ENCODE measurements around the gene SH3TC2. TPM values are rescaled to one million over a fixed set of nuclear protein-coding genes. Genes with fewer than 3 reads are reported as not detected.

Gene SH3TC2
- total RNA-seq, 1 experiment from 2014 or later, result 2.9 TPM

DNA sequence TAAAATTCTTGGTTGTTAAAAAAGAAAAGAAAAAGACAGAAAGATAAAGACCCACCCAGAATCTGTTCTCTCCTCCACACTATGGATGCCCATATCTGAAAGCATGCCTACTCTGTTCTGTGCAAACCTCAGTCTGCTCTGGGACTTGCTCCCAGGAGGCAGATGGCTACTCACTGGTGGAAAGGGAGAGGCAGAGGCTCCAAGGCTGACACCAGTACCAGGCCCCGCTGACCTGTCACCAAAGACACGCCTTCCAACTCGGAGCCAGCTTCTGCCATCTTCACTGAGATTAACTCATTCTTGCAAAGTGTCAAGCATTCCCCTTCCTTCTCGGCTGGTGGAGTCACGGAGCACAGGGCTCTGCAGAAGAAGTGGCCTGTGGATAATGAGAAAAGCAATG, 21.6 kb downstream of the SH3TC2 start:
- Histone ChIP-seq H3K9me3 (no peaks in the 10 kb centered on the region), H3K27me3 (no peaks in the 10 kb centered on the region), H3K36me3 (no peaks in the 10 kb centered on the region), H3K4me3 (no peak overlapping the region)
- no peak for DNase-seq

DNA sequence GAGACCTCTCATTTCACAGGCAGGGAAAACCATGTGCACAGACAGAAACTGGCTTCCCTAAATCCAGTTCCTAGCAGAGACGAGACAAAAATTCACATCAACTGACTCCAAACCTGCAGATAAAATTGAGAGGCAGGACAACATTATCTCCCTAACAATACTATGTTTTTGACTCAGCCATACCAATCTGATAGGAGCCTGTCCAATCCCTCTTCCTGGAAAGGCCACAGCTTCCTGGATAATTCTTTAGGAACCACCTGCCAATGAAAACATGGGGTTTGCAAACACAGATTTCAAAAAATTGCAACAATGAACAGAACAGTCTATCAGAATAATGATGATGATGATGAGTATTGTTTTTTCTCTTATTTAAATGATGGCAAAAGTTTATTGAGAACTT, 22.4 kb downstream of the SH3TC2 start:
- Histone ChIP-seq H3K36me3 (no peaks in the 10 kb centered on the region), H3K27me3 (no peaks in the 10 kb centered on the region), H3K4me3 (no peak overlapping the region), H3K9me3 (no peaks in the 10 kb centered on the region)
- peak; percentile 19 for DNase-seq

DNA sequence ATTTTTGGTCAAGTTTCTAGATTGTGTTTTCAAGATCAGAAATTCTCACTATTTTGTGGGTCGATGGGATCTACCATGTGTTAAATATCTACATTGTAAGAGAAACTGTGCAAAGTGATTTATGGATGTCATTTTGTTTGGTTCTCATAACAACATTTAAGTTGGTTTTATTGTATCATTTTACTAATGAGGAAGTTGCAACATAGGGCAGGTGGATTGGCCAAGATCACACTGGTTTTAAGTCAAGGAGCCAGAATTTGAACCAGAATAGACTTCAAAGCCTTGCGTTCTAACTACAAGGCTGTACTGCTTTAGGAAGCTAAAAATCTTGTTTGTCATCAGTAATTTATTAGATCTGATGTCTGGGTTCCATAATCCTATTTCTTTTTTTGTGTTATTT, 23.4 kb downstream of the SH3TC2 start:
- no peak overlapping the region for H3K4me3 ChIP-seq
- no peak for DNase-seq
- H3K9me3 ChIP-seq, result no peaks in the 10 kb centered on the region
- H3K27me3 ChIP-seq, result no peaks in the 10 kb centered on the region
- H3K36me3 ChIP-seq, result no peaks in the 10 kb centered on the region

DNA sequence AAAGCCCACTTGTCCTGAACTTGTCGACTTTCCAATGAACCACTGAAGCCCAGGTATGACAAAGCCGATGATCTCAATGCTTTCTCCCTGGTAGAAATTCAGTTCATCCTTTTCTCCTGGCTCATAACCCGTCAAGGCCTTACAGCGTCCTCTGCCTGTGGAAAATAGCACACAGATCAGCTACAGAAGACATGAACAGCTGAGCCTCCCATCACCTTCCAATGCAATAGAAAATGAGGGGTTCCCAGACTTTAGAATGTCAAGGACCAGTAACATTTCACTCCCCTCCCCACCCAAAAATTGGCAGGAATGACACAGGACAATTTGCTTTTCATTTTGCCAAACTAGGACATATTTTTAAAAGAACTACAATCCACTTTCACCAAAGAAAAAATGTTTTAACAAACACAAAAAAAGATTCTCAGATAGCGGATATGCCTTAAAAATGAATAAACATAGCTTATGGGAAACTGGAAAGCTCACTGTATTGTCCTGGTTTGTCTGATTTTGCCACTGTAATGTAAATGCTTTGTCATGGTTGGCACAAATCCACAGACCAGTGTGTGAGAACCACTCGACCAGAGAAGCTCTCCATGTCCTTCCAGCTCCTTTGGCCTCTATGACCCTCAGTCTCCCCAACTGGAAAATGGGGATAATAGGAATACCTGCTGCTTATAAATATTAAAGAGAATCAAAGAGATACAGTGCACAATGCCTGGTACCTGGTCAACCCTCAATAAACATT, 24.4 kb downstream of the SH3TC2 start:
- no peak for DNase-seq
- H3K4me3 ChIP-seq, result no peak overlapping the region
- H3K27me3 ChIP-seq, result no peaks in the 10 kb centered on the region
- H3K36me3 ChIP-seq, result no peaks in the 10 kb centered on the region
- no peaks in the 10 kb centered on the region for H3K9me3 ChIP-seq

DNA sequence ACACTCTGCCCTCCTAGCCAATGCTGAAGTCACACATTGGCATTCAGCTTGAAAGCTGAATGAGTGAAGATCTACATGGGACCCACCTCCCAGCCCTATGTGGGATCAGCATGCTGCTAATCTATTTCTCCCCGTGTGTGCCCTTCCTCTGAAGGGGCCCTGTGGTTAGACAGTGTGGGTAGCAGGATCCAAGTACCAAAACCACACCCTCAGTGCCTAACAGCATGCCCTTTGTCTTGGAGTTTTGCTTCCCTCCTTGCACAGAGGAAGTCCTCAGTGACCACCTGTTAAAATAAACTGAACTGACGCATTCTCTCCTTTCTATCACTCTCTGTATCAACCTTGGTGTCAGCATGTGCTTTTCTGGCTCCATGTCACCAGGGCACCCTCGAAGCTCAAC, 25.0 kb downstream of the SH3TC2 start:
- Histone ChIP-seq H3K36me3 (no peaks in the 10 kb centered on the region), H3K4me3 (no peak overlapping the region), H3K27me3 (no peaks in the 10 kb centered on the region), H3K9me3 (no peaks in the 10 kb centered on the region)
- no peak for DNase-seq

DNA sequence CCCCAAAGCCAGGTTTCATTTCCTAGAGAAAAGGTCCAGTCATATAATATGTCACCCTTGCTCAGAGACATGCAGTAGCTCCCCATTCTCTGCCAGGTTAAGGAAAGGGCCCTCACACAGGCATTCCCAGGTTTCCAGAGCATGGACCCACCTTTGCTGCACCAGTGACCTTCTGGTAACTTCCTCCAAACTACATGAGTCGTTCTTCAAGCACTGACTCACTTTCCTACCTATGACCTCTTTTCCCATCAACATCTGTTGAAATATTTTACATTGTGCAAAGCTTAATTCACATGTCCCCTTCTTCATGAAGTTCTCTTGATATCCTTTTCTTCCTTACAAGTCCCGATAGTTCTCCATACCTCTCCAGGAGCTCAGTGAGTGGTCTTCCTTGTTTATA, 25.9 kb downstream of the SH3TC2 start:
- H3K36me3 ChIP-seq, result no peaks in the 10 kb centered on the region
- H3K27me3 ChIP-seq, result no peaks in the 10 kb centered on the region
- H3K9me3 ChIP-seq, result no peaks in the 10 kb centered on the region
- DNase-seq, result no peak
- H3K4me3 ChIP-seq, result no peak overlapping the region

DNA sequence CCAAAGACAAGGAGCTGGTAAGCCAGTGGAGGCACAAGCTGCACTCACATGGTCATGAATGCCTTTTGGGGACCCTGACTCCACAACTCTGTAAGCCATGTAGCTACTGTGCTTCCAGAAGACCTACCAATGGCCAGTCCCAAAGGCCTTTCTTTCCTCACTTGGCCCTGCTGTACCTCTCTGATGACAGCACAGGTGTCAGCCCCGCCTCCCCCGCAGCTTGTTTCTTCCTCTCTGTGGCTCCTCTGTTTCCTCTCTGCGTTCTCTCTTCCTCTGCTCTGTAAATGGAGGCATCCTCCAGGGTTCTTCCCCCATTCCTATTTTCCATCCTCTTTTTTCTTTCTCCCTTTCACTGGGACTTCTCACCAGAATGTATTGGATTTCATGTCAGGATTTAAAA, 26.7 kb downstream of the SH3TC2 start:
- Histone ChIP-seq H3K27me3 (no peaks in the 10 kb centered on the region), H3K9me3 (no peaks in the 10 kb centered on the region), H3K36me3 (no peaks in the 10 kb centered on the region), H3K4me3 (no peak overlapping the region)
- DNase-seq, result no peak

DNA sequence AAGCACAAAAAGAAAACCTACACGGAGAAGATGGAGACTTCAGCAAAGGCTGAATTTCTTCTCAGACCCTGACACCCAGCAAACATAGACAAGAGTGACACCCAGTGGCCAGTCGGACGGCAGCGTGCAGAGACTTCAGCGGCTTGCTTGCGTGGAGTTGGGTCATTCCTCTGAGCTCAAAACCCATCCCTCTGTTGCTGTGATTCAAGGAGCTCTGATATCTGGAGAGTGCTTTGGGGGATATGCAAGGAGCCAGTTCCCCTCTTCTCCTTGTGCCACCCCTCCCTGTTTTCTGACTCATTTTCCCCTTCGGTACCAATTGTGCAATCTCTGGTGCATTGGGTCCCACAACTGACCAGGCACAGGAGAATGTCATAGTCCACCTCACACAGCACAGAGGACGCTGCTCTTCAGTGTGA, 27.5 kb downstream of the SH3TC2 start:
- Histone ChIP-seq H3K4me3 (no peak overlapping the region), H3K36me3 (no peaks in the 10 kb centered on the region), H3K27me3 (no peaks in the 10 kb centered on the region), H3K9me3 (no peaks in the 10 kb centered on the region)
- peak; percentile 76 for DNase-seq

DNA sequence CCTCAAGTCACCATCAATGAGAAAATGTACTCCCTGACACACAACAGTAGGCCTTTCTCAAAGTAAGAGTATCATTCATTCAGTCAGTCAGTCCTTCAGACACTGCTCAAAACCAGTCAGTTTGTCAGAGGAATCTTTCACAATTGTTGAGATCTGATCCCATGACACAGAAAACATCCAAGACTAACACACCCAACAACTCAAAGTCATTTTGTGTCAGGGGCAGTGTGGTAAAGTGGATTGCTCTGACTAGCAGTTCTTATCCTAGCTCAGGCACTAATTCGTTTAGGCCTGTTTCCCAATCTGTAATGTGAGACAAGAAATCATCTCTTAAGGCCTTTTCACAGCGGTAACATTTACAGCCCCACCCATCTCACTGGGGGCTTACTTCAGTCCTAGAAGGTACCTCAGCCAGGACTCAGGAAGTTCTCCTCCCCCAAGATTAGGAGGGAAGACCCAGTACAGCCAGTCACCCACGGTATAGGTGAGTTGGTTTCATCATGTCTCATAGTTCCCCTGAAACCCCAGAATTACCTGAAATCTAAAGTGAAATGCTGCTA, 31.9 kb downstream of the SH3TC2 start:
- Histone ChIP-seq H3K9me3 (no peaks in the 10 kb centered on the region), H3K27me3 (no peaks in the 10 kb centered on the region), H3K4me3 (no peak overlapping the region), H3K36me3 (no peaks in the 10 kb centered on the region; the same call in 1 of the 2 replicates)
- no peak for DNase-seq

DNA sequence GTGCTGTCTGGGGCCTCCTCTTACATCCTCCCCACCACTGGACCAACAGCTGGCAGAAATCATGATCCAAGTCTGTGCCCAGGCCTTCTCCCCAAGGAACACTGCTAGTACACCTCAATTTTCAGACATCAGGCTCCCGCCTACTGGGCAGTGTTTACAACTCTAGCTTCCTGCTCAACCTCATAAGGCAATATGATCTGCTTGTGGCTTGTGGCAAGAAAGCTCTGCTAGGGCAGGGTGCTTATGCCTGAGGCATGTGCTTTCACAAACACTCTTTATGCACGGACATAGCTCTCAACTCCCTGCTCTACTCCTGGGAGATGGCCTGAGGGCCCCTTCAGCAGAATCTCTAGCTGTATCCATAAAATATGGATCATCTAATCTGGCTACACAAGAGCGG, 32.5 kb downstream of the SH3TC2 start:
- Histone ChIP-seq H3K36me3 (no peaks in the 10 kb centered on the region; the same call in 1 of the 2 replicates), H3K4me3 (no peak overlapping the region), H3K27me3 (no peaks in the 10 kb centered on the region), H3K9me3 (no peaks in the 10 kb centered on the region)
- no peak for DNase-seq

DNA sequence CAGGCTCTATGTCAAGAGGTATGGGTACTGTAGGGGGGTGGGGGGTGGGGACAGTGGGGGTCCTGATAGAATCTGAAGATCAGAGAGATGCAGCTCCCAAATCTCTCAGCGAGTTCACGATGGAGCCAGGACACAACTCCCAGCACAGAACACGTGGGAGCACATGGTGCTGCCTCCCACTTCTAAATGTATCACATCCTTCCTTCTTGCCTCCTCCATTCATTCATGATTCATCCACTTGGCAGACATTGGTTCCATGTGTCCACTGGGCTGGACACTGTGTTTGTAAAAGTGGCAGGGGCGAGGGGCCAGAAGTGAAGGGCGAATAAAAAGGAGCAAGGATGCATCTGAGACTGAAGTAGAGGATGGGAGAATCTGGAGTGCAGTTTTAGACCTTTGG, 33.9 kb downstream of the SH3TC2 start:
- Histone ChIP-seq H3K36me3 (no peaks in the 10 kb centered on the region; the same call in 1 of the 2 replicates), H3K4me3 (no peak overlapping the region), H3K27me3 (no peaks in the 10 kb centered on the region), H3K9me3 (no peaks in the 10 kb centered on the region)
- peak; percentile 45 for DNase-seq

DNA sequence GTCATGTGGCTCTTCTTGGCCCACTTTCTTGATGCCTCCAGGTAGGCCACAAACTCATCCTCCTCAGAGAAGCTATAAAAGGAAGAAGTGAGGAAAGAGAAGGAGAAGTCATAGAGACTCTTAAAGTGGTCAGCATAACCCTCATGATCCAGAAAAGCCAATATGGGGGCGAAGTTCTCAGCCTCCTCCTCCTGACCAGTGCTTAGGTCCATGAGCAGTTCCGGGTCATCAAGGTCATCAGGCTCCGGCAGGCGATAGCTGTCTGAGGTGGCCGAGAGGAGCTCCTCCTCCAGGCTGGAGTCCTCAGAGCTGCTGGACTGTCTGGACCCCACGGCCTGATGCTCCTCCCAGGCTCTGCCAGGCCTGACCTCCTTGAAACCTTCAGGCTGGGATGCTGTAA, 34.7 kb downstream of the SH3TC2 start:
- Histone ChIP-seq H3K27me3 (no peaks in the 10 kb centered on the region), H3K36me3 (no peaks in the 10 kb centered on the region; the same call in 1 of the 2 replicates), H3K4me3 (no peak overlapping the region), H3K9me3 (no peaks in the 10 kb centered on the region)
- no peak for DNase-seq

DNA sequence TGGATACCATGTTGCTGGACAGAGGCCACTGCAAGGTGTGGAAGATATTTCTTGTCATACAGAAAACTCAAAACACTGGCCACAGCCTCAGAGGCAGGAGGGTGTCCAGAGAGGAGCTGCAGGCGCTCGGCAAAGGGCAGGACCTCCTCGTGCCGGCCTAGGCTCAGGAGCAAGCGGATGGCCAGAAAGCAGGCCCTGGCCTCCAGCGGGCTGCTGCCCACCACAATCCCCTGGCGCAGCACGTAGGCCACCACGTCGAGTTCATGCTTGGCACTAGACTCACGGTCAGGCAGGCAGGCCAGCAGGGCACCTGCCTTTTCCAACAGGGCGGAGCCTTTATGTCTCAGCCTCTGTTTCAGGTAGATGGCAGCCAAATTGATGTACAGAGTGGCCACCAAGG, 35.2 kb downstream of the SH3TC2 start:
- no peak for DNase-seq
- H3K27me3 ChIP-seq, result no peaks in the 10 kb centered on the region
- H3K4me3 ChIP-seq, result no peak overlapping the region
- H3K9me3 ChIP-seq, result no peaks in the 10 kb centered on the region
- H3K36me3 ChIP-seq, result no peaks in the 10 kb centered on the region; the same call in 1 of the 2 replicates

DNA sequence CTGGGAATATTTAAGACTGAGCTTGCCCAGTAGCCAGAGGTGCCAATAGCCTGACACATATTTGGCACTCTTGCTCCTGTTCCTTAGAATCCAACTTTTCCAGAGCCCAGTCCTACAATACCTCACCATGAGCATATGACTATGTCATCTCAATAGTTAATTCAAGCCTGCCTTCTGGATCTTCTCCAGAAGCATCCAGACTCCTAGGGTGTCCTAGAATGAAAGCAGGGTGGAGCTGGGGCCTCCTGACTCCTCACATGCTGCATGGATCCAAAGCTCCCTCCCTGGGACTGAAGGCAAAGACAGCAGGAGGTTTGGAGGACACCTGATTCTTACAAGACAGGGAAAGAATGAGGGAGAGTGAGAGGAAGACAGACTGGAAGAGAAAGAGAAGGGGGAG, 37.9 kb downstream of the SH3TC2 start:
- Histone ChIP-seq H3K9me3 (no peaks in the 10 kb centered on the region; the same call in 1 of the 2 replicates), H3K36me3 (no peaks in the 10 kb centered on the region; the same call in 1 of the 2 replicates), H3K4me3 (no peak overlapping the region), H3K27me3 (no peaks in the 10 kb centered on the region)
- peak; percentile 62 for DNase-seq

DNA sequence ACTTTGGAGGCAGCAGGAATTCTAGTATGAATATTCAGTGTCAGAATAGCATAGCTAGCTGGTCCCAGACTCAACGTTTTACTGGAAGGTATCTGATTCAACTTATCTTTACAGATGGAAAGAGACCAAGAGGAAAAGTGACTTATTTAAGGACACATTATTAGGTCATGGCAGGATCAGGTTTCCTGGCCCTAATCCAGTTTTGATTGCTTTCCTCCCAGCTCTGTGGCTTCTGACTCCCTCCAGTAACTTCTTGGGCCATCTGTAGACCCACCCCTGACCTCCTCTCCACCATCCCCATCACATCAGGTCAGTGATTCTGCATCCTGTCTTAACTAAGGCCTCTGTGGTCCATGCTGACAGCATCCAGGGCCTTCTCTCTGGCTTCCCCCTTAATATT, 38.4 kb downstream of the SH3TC2 start:
- DNase-seq, result peak; percentile 51
- no peaks in the 10 kb centered on the region; the same call in 1 of the 2 replicates for H3K36me3 ChIP-seq
- no peak overlapping the region for H3K4me3 ChIP-seq
- no peaks in the 10 kb centered on the region for H3K27me3 ChIP-seq
- no peaks in the 10 kb centered on the region; the same call in 1 of the 2 replicates for H3K9me3 ChIP-seq

DNA sequence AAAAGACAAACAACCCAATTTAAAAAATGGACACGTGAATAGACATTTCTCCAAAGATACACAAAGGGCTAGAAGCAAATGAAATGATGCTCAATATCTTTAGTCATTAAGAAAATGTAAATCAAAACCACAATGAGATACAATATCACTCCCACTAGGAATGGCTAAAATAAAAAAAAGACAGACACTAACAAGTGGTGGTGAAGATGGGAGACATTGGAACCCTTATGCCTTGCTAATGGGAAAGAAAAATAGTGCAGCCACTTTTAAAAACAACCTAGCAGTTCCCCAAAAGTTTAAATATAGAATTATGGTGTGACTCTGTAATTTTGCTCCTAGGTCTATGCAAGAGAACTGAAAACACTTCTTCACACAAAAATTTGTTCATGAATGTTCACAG, 40.7 kb downstream of the SH3TC2 start:
- no peaks in the 10 kb centered on the region for H3K36me3 ChIP-seq
- H3K9me3 ChIP-seq, result no peaks in the 10 kb centered on the region; the same call in 1 of the 2 replicates
- no peak for DNase-seq
- H3K4me3 ChIP-seq, result no peak overlapping the region
- H3K27me3 ChIP-seq, result no peaks in the 10 kb centered on the region

DNA sequence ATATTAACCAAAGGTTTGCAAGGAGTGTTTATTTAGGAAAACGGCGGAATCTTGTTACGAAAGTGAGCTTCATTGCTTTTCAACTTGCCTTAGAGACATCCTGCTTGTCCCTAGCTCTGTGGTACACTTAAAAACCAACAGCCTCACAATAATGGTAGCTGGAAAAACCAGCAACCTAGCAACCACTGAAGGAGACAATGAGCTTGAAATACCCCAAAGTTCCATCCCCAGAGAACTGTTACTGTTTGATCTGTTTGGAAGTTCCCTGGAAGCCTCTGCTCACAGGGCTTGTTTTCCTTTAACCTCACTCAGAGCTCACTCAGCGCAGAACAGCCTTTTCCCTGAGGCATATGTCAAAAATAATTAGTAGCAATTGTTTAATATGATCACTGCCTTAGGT, 43.2 kb downstream of the SH3TC2 start:
- DNase-seq, result no peak
- no peak overlapping the region for H3K4me3 ChIP-seq
- H3K36me3 ChIP-seq, result no peaks in the 10 kb centered on the region
- H3K27me3 ChIP-seq, result no peaks in the 10 kb centered on the region
- no peaks in the 10 kb centered on the region; the same call in 1 of the 2 replicates for H3K9me3 ChIP-seq

DNA sequence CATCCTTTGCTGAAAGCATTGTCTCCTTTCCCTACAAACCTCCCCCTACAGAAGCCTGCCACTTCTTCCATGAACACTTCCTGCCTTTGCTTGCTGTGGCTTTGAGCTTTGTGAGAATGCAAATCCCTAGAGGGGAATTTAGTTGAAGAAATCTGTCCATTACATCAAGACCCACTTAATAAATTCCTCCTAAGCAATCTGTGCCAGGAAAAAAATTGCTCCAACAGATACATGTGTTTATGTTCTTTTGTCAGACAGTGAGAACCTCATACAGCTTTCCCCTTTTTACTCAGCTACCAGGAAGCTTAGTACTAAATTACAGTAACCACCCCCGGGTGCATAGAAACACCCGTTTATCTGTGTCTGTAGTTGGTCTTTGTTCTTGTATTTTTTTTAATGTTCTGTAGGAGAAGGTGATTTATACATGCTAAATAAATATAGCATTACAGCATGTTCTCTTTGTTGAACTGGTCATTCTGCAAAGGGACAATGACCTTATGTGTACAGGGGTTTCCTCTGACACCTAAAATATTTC, 43.9 kb downstream of the SH3TC2 start:
- H3K27me3 ChIP-seq, result no peaks in the 10 kb centered on the region
- H3K4me3 ChIP-seq, result no peak overlapping the region
- no peaks in the 10 kb centered on the region; the same call in 1 of the 2 replicates for H3K9me3 ChIP-seq
- no peaks in the 10 kb centered on the region for H3K36me3 ChIP-seq
- DNase-seq, result no peak

Measured in MG63 (cell line).